Sigmoid colon (tissue), 7 donors: Measurements from ENCODE around the gene POSTN. TPM values are rescaled to one million over a fixed set of nuclear protein-coding genes. Genes with fewer than 3 reads are reported as not detected.
"Not testable (repeated sequence)": the region's sequence is repeated elsewhere in the genome, so short reads cannot be mapped to it uniquely, and the experiment has no call there.

Experiments
- DNase-seq: peaks from one replicate; pipeline ENCODE4 v3.0.0-alpha.2; 2019
- H3K27ac ChIP-seq, 4 donors: fragments of 200-600 bp; sonication (generic); one replicate each; pipeline ENCODE4 v1.5.1; 2016 to 2019; ENCODE audit warnings: mild to moderate bottlenecking in 1 of 4
- H3K27me3 ChIP-seq, 3 donors: fragments of 200-600 bp; sonication (generic); one replicate each; pipeline ENCODE4 v1.5.1; 2019; ENCODE audit warnings: mild to moderate bottlenecking in 1 of 3
- H3K36me3 ChIP-seq, 4 donors: fragments of 200-600 bp; sonication (generic); one replicate each; pipeline ENCODE4 v1.5.1; 2016 to 2019
- H3K4me1 ChIP-seq, 4 donors: fragments of 200-600 bp; sonication (generic); one replicate each; pipeline ENCODE4 v1.5.1; 2017 to 2019
- H3K4me3 ChIP-seq, 4 donors: fragments of 200-600 bp; sonication (generic); one replicate each; pipeline ENCODE4 v1.5.1; 2017 to 2019; ENCODE audit warnings: mild to moderate bottlenecking in 2 of 4, moderate library complexity in 1 of 4
- H3K9me3 ChIP-seq, 4 donors: fragments of 200-600 bp in 3 of 4; sonication (generic) in 3 of 4; one replicate each; pipeline versions ENCODE4 v1.5.1 to v1.6.1; 2013 to 2019
- EP300 ChIP-seq, 4 donors: sonication (generic); formaldehyde crosslinking; IDR thresholded peaks; one replicate each; pipeline ENCODE4 v1.6.1; 2017; ENCODE audit warnings: antibody characterized with exemption in 4 of 4
- POLR2A ChIP-seq, 2 donors: fragments of 450-650 bp; IDR thresholded peaks; one replicate each; pipeline ENCODE4 v1.6.1; 2016; ENCODE audit warnings: antibody characterized with exemption in 2 of 2, mild to moderate bottlenecking in 2 of 2, moderate library complexity in 2 of 2
- POLR2AphosphoS5 ChIP-seq, 4 donors: sonication (generic); formaldehyde crosslinking; IDR thresholded peaks; one replicate each; pipeline ENCODE4 v1.6.1; 2017; ENCODE audit warnings: antibody characterized with exemption in 4 of 4
- WGBS, 2 donors: extraction: QIAGEN DNeasy Blood & Tissue Kit; methylation state at CpG; one replicate each; pipeline ENCODE4 v1.1.7; 2013; 5-methylcytosine and 5-hydroxymethylcytosine counted together
- intact Hi-C: fragments of 100-400 bp; cut with DNase I; formaldehyde crosslinking; loops from one replicate; pipeline ENCODE4 v1.15.1; 2023
- polyA plus RNA-seq, 3 donors: library from polyadenylated mRNA; stranded (reverse); fragments of 200-250 nt; gene quantifications; one replicate each; pipeline ENCODE4 v1.2.3, GENCODE V29; 2013
- total RNA-seq, 4 donors: library from RNA; depleted of rRNA; stranded (reverse); fragments of >200 nt; gene quantifications; one replicate each; pipeline ENCODE4 v1.1.0, GENCODE V29; 2016
- TF ChIP-seq, protein P1 (sequence below), 4 experiments: fragments of 450-650 bp in 3 of 4; fragments of 200-600 bp in 1 of 4; IDR thresholded peaks; one replicate each; pipeline ENCODE4 v1.5.1; 2016 to 2019; ENCODE audit warnings: antibody characterized with exemption in 4 of 4, mild to moderate bottlenecking in 3 of 4, moderate library complexity in 2 of 4
- donor health status: healthy with polysubstance abuse.
- donor health status: Bipolar disorder and iron deficiency.
- donor health status: healthy.

The POSTN gene
- total and polyA plus RNA-seq, 7 donors: 6.0 to 128 (median 33.2) TPM

DNA sequence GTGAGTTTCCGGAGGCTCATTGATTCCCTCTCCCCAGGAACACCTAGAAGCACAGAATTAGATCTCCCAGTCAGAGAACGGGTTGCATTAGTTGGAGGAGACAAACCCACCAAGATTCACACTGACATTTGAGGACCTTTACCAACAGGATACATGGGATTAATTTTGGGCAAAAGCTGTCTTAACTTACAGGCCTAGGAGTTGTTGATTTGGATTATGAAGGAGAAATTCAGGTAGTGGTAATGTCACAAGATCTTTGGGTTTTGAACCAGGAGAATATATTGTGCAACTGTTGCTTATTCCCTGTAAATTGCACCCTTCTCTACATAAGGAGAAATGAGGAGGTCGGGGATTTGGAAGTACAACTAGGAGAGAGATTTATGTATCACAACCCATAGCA is 38.0 kb downstream of the POSTN start:
- intact Hi-C loops: no loop called here
- no peaks in the 10 kb centered on the region for H3K36me3 ChIP-seq
- DNase-seq: no peak

GRCh38 chr13:37558766-37559165 is 39.8 kb downstream of the POSTN start:
- H3K9me3 ChIP-seq, DNase-seq, intact Hi-C loops, H3K27me3 ChIP-seq, H3K27ac ChIP-seq, H3K36me3 ChIP-seq, H3K4me1 ChIP-seq, H3K4me3 ChIP-seq: not testable (repeated sequence)
- WGBS, 2 donors: 82 to 95% methylated on average over 5 of the region's 5 CpGs

More for the DNA sequence above, 38.0 kb downstream of the POSTN start:
- Histone ChIP-seq H3K9me3 (peaks cover 0 to 6% (median 4%) of the 10 kb centered on the region in 4 donors), H3K4me1 (no peaks in the 10 kb centered on the region), H3K27me3 (no peaks in the 10 kb centered on the region), H3K4me3 (no peak overlapping the region), H3K27ac (no peak overlapping the region)
- WGBS, 2 donors: 85 to 91% methylated on average over 3 of the region's 3 CpGs
- no peak for TF ChIP-seq POLR2A (IDR thresholded peaks at IDR 0.05)
- TF ChIP-seq EP300 (IDR thresholded peaks at IDR 0.05): no peak
- TF ChIP-seq, protein P1, sequence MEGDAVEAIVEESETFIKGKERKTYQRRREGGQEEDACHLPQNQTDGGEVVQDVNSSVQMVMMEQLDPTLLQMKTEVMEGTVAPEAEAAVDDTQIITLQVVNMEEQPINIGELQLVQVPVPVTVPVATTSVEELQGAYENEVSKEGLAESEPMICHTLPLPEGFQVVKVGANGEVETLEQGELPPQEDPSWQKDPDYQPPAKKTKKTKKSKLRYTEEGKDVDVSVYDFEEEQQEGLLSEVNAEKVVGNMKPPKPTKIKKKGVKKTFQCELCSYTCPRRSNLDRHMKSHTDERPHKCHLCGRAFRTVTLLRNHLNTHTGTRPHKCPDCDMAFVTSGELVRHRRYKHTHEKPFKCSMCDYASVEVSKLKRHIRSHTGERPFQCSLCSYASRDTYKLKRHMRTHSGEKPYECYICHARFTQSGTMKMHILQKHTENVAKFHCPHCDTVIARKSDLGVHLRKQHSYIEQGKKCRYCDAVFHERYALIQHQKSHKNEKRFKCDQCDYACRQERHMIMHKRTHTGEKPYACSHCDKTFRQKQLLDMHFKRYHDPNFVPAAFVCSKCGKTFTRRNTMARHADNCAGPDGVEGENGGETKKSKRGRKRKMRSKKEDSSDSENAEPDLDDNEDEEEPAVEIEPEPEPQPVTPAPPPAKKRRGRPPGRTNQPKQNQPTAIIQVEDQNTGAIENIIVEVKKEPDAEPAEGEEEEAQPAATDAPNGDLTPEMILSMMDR (IDR thresholded peaks at IDR 0.05): no peak
- no peak for TF ChIP-seq POLR2AphosphoS5 (IDR thresholded peaks at IDR 0.05)

DNA sequence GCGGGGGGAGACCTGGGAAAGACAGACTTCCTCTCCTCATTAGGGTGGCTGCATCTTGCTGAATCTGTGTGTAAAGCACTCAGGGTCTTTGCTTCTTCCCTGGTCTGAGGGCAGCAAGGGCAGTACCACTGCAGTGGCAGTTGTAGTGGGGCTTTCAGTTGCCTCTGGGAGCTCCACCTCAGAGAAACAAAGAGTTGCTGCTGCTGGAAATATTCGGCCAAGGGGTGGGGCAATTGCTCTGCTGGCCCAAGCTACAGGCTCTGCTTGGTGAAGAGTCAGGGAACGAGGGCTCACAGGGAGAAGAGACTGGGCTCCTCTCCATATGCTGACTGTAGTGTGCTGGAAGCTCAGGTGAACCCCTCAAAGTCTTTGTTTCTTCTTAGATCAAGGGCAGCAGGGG is 52.5 kb downstream of the POSTN start:
- Histone ChIP-seq H3K36me3 (no peaks in the 10 kb centered on the region), H3K27ac (no peak overlapping the region), H3K27me3 (no peaks in the 10 kb centered on the region), H3K4me3 (no peak overlapping the region), H3K4me1 (no peaks in the 10 kb centered on the region), H3K9me3 (peaks cover 0 to 4% (median 0%) of the 10 kb centered on the region in 4 donors)
- 66 to 76% methylated on average over 3 of the region's 3 CpGs for WGBS, 2 donors
- intact Hi-C loops: no loop called here
- DNase-seq: no peak
- TF ChIP-seq POLR2A (IDR thresholded peaks at IDR 0.05): no peak
- no peak for TF ChIP-seq EP300 (IDR thresholded peaks at IDR 0.05)
- no peak for TF ChIP-seq POLR2AphosphoS5 (IDR thresholded peaks at IDR 0.05)
- TF ChIP-seq, protein P1 (IDR thresholded peaks at IDR 0.05): no peak

GRCh38 chr13:37544995-37545394 is 53.6 kb downstream of the POSTN start:
- WGBS, 2 donors: 92 to 94% methylated on average over 3 of the region's 3 CpGs
- no peak for DNase-seq
- Histone ChIP-seq H3K4me3 (no peak overlapping the region), H3K27me3 (no peaks in the 10 kb centered on the region), H3K27ac (no peak overlapping the region), H3K36me3 (no peaks in the 10 kb centered on the region), H3K9me3 (peaks cover 0 to 4% (median 0%) of the 10 kb centered on the region in 4 donors), H3K4me1 (no peaks in the 10 kb centered on the region)
- intact Hi-C loops: no loop called here
- TF ChIP-seq POLR2A (IDR thresholded peaks at IDR 0.05) (no peak), EP300 (IDR thresholded peaks at IDR 0.05) (no peak), POLR2AphosphoS5 (IDR thresholded peaks at IDR 0.05) (no peak)
- TF ChIP-seq, protein P1 (IDR thresholded peaks at IDR 0.05): no peak

DNA sequence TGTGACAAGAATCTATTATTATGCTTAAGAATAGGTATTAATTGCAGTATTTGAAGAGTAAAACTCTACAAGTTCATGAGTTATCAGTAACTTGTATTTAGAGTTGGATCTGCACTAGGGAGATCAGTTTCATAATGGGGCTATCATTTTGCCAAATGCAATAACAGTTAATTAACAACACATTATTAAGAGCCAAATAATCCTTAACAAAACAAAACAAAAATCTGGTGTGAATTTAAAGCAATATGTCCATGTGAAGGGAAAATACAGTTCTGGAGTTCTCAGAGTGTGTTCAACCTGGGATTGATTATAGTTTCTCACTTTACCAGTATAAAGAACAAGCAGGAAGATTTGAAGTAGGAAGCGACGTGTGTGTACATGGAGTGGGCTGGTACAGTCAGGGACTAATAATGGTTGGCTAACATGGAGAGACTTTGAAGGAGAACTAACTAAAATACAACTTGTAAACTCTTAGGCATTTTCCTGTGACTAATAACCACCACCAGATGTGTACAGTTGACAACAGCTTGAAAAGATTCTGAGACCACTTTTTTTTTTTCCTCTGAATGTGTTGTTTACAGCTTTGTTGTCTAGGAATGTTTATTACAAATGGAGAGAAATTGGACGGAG is 58.5 kb downstream of the POSTN start:
- H3K4me1 ChIP-seq: no peaks in the 10 kb centered on the region
- no peak overlapping the region for H3K27ac ChIP-seq
- peaks cover 0 to 4% (median 0%) of the 10 kb centered on the region in 4 donors for H3K9me3 ChIP-seq
- no peak for DNase-seq
- TF ChIP-seq POLR2AphosphoS5 (IDR thresholded peaks at IDR 0.05): no peak
- no peak for TF ChIP-seq EP300 (IDR thresholded peaks at IDR 0.05)
- TF ChIP-seq, protein P1 (IDR thresholded peaks at IDR 0.05): no peak
- TF ChIP-seq POLR2A (IDR thresholded peaks at IDR 0.05): no peak
- no peak overlapping the region for H3K4me3 ChIP-seq
- no peaks in the 10 kb centered on the region for H3K36me3 ChIP-seq
- intact Hi-C loops: no loop called here
- no peaks in the 10 kb centered on the region for H3K27me3 ChIP-seq
- 77 to 81% methylated on average over 3 of the region's 3 CpGs for WGBS, 2 donors
